ENCODE results near the gene TMEM151A.
"Not testable (repeated sequence)": the region's sequence is repeated elsewhere in the genome, so short reads cannot be mapped to it uniquely, and the experiment has no call there.

TMEM151A gene

GRCh38 chr11:66310324-66310723, 18.6 kb downstream of the TMEM151A start:
- no peak for DNase-seq

- DNase-seq, result not testable (repeated sequence)
Observed at GRCh38 chr11:66310803-66311440, 19.2 kb downstream of the TMEM151A start.

GRCh38 chr11:66311470-66311964, 19.8 kb downstream of the TMEM151A start:
- DNase-seq, result no peak

GRCh38 chr11:66311965-66312548, 20.4 kb downstream of the TMEM151A start:
- peak; percentile 81 for DNase-seq

DNA sequence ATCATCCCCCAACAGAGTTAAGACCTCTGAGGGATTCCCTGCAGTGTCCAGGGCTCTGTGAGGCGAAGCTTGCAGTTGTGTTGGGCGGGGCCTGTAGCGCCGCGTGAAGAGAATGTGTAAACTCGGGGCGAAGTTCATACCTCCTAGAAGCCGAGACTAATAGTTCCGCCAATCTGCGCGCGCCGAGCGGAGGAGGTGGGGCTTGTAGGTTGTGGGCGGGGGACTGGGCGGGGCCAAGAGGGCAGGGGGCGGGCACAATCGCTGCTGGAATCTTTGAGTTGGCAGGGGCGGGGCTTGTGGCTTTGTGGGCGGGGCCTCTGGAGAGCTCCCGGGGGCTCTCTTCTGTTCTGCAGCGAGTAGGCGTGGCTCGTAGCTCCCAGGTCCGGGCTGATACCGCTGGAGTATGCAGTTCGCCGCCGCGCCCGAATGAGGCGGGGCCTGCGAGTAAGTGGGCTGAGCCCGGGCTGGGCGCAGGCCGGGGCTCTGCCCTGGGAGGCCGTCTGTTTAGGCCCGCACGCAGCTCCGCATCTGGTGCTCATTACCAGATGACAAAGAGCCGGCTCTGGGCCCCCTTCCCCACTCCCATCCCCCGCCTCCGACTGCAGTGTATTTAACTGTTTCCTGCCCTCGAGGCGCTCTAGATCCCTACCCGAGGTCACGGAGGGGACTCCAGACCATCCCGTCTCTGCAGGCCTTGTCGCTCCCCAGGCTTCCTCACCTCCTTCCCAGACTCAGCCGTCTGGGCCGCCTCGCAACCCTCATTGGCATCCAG, 21.0 kb downstream of the TMEM151A start:
- DNase-seq, result peak; percentile 93

- DNase-seq, result no peak
Observed at GRCh38 chr11:66313321-66314185, 21.9 kb downstream of the TMEM151A start.

DNA sequence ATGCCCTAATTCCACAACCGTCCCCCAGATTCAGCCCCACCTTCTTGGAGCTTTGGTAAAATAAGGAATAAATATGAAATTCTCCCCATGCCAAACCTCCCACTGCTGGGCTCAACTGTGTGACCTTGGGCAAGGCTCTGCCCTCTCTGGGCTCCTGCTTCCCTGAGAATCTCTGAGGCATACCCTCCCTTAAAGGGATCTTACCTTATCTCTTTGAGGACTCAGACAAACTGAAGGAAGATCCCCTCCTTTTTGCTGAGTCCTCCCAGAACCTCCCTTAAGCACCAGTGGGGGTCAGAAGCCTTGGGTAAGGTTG, 22.4 kb downstream of the TMEM151A start:
- DNase-seq, result no peak

- DNase-seq, result no peak
Observed at GRCh38 chr11:66314561-66315497, 23.1 kb downstream of the TMEM151A start.

DNA sequence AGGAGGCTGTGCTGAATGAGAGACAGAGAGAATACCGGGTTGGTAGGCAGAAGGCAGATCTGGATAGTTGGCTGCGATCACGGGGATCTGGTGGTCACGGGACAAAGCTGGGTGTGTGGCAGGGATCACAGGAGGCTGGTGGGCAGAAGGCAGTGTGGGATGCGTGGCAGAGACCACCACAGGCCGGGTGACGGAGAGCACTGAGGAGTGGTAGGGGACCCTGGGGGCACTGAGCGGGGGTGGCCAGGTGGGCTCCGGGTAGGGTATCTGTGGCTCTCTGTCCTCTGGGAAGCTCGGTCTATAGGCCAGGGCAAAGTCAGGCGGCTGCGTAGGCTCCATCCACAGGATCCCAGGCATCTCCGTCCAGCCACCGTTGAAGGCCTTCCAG, 23.8 kb downstream of the TMEM151A start:
- DNase-seq, result no peak

GRCh38 chr11:66315921-66316811, 24.5 kb downstream of the TMEM151A start:
- DNase-seq, result no peak

GRCh38 chr11:66316849-66317251, 25.2 kb downstream of the TMEM151A start, which contains the start of gene CD248:
TSS of gene CD248 (minus strand) at chr11:66317044. CDS start at chr11:66317027, 17 bp downstream.
- DNase-seq, result no peak

DNA sequence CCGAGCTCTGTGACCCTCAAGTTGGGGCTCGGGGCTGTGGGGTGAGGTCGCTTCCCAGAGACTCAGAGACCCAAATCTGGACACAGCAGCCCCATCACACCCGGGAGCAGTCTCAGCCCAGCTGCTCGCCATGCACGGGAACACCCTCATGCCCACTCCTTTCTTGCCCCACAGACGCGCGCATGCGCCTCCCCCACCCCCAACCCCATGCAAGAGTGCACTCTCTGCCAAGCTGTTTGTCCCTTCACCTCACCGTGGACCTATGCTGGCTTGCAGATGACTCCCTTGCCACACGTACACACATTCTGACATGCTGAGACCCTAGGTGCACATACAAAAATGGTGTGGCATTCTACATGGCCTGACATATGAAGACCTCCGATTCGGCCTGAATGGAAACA, 25.6 kb downstream of the TMEM151A start:
- no peak for DNase-seq

GRCh38 chr11:66317723-66318599, 26.3 kb downstream of the TMEM151A start:
- DNase-seq, result no peak

GRCh38 chr11:66318600-66318970, 26.9 kb downstream of the TMEM151A start:
- DNase-seq, result no peak

DNA sequence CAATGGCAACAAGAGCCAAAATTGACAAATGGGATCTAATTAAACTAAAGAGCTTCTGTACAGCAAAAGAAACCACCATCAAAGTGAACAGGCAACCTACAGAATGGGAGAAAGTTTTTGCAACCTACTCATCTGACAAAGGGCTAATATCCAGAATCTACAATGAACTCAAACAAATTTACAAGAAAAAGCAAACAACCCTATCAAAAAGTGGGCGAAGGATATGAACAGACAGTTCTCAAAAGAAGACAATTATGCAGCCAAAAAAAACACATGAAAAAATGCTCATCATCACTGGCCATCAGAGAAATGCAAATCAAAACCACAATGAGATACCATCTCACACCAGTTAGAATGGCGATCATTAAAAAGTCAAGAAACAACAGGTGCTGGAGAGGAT, 28.6 kb downstream of the TMEM151A start:
- DNase-seq, result not testable (repeated sequence)

DNA sequence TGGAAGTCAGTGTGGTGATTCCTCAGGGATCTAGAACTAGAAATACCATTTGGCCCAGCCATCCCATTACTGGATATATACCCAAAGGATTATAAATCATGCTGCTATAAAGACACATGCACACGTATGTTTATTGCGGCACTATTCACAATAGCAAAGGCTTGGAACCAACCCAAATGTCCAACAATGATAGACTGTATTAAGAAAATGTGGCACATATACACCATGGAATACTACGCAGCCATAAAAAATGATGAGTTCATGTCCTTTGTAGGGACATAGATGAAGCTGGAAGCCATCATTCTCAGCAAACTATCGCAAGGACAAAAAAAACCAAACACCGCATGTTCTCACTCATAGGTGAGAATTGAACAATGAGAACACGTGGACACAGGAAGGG, 29.1 kb downstream of the TMEM151A start:
- DNase-seq, result not testable (repeated sequence)

DNA sequence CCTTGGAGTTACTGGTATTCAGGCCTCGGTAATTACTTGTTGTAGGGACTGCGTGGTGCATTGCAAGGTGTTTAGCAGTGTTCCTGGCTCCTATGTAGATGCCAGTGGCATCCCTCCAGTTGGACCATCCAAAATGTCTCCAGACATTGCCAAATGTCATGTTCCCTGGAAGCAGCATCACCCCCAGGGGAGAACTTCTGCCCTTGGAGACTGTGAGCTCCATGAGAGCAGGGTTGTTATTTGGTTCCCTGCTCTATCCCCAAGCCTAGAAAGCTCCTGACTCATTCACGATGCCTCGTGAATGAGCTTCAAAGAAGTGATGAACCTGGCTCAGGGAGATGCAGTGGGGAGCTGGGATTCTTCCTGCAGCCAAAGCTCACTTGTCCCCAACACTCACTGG, 29.9 kb downstream of the TMEM151A start:
- DNase-seq, result no peak

DNA sequence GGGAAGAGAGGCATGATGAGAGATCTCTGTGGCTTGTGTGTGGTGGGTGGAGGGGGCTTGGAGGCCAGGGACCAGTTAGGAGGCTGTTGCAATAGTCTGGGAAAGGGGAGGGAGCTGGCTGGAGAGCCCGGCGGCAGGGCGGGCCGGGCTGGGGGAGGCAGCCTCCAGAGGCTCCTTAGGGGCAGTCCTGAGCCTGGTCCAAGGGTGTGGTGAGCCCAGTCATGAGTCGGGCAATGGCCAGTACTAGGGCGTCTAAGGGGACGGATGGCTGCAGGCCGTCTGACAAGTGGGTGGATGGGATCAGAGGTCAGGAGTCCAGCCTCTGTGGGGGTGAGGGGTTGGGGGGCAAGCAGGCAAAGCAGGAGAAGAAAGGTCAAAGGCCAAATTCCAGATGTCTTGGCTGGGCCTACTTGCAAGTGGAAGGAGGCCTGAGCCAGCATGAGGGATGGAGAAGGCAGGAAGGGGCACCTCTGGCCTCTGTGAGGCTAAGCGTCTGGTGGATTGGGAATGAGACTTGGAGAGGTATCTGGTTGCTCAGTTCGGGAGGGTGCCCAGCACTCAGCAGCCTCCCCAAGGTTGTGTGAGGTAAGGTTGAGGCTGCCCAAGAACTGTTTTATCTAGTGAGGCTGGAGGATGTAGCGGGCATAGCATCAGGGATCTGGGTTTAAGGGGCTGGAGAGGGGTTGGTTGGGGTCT, 31.2 kb downstream of the TMEM151A start:
- no peak for DNase-seq

DNA sequence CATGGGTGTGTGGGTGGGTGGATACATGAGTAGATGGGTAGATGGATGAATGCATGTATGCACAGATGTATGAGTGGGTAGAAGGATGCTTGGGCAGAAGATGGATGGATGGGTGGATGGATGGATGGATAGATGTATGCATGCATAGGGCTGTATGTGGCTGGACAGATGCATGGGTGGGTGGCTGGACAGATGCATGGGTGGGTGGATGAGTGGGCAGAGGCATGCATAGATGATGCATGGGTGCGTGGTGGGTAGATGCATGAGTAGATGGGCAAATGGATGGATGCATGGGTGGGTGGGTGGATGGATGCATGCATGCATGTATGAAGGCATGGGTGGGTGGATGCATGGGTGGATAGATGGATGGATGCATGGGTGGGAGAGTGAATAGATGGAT, 32.0 kb downstream of the TMEM151A start:
- no peak for DNase-seq

Measured in NCI-H446 treated with DMSO at 0.1 percent for 48 hours (cell line).